ENCODE data around the gene YARS1.

DNA sequence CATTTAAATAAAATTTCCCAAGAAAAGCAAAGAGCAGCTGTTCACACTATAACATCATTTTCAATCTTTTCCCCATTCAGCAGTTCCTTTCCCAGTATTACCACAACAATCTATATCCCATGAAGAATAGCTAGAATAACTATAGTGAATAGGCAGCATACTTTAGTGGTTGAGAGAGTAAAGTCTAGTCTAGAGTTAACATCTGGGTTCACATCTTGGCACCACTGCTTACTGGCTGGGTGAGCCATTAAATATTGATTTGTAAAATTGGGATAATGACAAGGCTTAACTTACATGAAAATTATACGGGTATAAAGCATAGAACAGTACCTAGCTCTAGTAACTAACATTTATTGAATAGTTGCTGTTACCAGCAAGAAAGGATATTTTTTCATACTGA is 14.7 kb upstream of the YARS1 start:
- TF ChIP-seq, protein P1, sequence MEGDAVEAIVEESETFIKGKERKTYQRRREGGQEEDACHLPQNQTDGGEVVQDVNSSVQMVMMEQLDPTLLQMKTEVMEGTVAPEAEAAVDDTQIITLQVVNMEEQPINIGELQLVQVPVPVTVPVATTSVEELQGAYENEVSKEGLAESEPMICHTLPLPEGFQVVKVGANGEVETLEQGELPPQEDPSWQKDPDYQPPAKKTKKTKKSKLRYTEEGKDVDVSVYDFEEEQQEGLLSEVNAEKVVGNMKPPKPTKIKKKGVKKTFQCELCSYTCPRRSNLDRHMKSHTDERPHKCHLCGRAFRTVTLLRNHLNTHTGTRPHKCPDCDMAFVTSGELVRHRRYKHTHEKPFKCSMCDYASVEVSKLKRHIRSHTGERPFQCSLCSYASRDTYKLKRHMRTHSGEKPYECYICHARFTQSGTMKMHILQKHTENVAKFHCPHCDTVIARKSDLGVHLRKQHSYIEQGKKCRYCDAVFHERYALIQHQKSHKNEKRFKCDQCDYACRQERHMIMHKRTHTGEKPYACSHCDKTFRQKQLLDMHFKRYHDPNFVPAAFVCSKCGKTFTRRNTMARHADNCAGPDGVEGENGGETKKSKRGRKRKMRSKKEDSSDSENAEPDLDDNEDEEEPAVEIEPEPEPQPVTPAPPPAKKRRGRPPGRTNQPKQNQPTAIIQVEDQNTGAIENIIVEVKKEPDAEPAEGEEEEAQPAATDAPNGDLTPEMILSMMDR (optimal IDR thresholded peaks at IDR 0.05 in 1 of 3, IDR thresholded peaks at IDR 0.05 in 1 of 3, conservative IDR thresholded peaks at IDR 0.05 in 1 of 3; ENCODE audit: extremely low read depth in 1 of 3, insufficient read depth in 2 of 3, low read length in 3 of 3), result no peak
- no peak for TF ChIP-seq EZH2 (IDR thresholded peaks at IDR 0.05; ENCODE audit: low read length)
